Germinal center (tissue), 1 donor: ENCODE results near the gene IFIT5.
A peak's percentile ranks its signal among the peaks of the same experiment; 100 is the strongest.
"Not testable (repeated sequence)": the region's sequence is repeated elsewhere in the genome, so short reads cannot be mapped to it uniquely, and the experiment has no call there.

Experiments used
- DNase-seq: peaks from one replicate; pipeline ENCODE4 v3.0.0; 2012; ENCODE audit warnings: mixed read lengths, low spot score

The IFIT5 gene

DNA sequence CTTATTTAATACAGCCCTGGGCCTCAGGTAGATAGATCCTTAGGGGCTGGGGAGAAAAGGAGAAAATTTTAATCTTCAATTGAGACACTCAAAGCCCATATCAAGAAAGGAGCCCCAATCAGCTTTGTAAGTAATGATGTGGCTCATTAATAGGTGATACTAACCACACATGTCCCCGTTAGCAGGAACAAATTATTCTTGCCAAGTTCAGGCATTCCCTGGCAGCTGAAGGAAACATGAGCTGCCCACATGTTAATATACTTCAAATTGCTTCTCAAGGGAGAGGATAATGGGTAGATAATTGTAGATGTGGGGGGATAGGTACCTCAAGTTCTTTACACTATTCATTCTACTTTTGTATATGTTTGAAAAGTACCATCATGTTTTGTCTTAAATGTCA, 14.5 kb downstream of the IFIT5 start:
- DNase-seq: no peak

DNA sequence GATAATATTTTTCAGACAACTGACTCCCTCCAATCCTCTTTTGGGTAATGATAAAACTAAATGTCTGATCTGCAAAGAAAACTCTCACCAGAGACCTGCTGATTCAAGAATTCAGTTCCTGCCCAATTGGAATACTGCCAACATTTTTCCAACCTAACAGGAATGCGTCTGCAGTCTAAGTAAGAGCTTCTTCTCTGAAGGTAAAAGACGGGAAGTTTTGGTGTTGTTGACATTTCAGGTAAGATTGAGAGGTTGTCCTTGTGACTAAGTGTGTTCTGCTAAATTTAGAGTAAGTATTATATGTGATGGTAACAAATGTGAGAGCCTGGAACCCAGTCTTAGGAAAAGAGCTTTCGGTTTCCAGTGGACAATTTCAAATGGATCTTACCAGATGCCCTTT, 17.6 kb downstream of the IFIT5 start:
- no peak for DNase-seq

- no peak for DNase-seq
Measured at GRCh38 chr10:89438525-89438924, 24.2 kb downstream of the IFIT5 start.

- no peak for DNase-seq
Measured at GRCh38 chr10:89440226-89441009, 26.1 kb downstream of the IFIT5 start.

DNA sequence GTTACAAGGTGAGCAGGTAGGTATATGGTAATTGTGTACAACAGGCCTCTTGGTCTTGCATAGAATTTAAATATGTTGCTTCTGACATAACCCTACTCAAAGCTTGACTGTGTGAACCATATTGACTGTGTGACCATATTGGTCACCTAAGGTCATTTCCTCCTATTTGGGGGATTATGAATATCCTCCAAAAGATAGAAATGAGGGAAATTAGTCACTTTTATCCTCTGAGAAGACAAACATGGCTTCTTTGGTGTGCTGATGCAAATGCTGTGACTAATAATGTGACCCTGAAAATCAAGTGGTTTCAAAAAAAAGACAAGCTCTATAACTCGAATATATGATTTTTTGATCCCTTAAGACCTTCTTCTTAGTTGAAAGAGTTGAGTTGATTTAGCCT, 27.9 kb downstream of the IFIT5 start:
- no peak for DNase-seq

GRCh38 chr10:89444819-89445218, 30.5 kb downstream of the IFIT5 start:
- DNase-seq: not testable (repeated sequence)

DNA sequence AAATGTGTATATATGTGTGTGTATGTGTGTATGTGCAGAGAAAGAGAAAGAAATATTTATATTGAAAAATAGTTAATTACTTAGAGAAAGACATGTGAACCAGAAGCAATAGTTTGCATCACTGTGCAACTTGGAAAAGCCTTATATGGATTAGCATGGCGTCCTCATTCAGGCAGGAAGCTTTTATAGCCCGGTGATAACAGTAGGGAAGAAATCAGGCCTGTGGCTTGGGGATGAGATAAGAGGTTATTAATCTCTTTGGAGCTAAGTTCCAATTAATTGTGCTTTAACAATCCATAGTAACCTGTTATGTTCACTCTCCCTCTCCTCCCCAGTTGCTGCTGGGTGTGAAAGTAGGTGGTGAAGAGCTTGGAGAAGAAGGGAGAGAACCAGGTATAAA, 36.5 kb downstream of the IFIT5 start:
- DNase-seq: no peak

DNA sequence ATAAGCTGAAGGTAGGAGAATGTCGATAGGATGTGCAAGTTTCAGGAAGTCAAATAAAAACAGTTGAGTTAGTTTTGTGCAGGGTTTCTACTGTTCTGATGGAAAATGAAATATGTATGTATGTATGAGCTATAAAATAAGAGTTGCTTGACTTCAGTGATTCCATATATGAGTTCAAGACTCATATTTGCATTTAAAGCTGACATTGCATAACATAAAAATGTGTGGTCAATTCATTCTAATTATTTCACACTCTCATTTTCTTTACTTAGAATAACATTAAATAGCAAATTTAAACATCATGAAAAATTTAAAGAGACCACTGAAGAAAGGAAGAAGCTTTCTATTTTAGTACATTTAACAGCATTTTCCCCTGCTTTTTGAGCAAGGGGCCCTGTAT, 37.8 kb downstream of the IFIT5 start:
- DNase-seq: no peak

- no peak for DNase-seq
Measured at GRCh38 chr10:89454561-89455347, 40.4 kb downstream of the IFIT5 start.

DNA sequence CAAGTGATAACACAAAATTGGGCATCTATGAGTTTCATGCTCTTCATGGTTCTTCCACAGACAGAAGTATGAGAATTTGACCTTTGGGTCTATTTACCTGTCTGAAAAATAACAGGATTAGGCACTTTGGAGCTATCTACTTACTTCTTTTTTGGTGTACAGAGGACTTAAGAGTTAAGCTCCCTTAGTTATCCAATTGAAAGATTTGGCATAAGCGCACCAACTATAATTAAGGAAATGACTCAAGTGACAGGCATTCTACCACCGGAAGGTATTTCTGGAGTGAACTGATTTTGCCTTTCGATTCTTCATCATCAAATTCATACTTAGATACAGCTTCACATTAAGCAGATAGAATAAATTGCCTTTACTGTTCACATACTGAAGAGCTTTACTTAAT, 43.9 kb downstream of the IFIT5 start:
- no peak for DNase-seq

DNA sequence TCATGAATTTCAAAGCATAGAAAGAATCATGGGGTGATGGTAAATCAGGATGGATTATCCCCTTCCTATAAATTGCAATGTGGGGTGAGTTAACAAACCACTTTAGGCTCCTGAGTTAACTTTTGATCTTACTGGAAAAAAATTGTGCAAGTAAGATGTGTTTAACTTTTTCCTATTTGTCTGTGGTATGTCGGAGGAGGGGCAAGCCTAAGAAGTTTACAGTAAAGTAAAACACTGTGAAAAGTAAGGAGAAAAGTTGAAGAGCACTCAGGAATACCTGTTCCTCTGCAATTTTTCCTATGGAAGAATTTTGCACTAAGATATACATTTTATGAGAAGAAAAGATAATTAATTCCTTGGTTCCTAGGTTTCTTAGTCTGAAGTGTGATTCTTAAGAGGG, 44.4 kb downstream of the IFIT5 start:
- DNase-seq: no peak

- DNase-seq: no peak
Measured at GRCh38 chr10:89463846-89464537, 49.6 kb downstream of the IFIT5 start.

GRCh38 chr10:89465196-89465595, 50.8 kb downstream of the IFIT5 start:
- no peak for DNase-seq

DNA sequence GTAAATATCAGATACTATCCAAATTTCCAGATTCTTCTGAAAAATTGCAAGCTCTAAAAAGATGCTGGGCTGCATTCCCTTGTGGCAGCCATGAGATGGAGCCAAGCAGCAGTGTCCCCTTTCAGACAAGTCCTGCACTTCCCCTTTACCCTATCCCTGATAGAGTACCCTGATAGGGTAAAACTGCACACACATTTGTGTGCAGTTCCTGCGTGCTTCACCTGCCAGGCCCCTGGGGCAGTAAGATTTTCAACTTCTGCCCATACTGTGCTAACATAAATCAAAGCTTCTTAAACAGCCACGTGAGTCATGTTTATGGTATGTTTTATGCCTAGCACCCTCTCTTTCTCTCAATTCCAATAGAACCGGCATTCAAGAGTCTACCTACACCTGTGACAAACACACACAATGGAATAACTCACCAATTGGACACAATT, 52.2 kb downstream of the IFIT5 start:
- DNase-seq: peak; percentile 14

GRCh38 chr10:89468191-89468965, 54.0 kb downstream of the IFIT5 start:
- DNase-seq: no peak

GRCh38 chr10:89469517-89469916, 55.1 kb downstream of the IFIT5 start:
- no peak for DNase-seq
